SK-MEL-5 (cell line): Measurements from ENCODE around the gene C10orf67. TPM values are rescaled to one million over a fixed set of nuclear protein-coding genes. Genes with fewer than 3 reads are reported as not detected.

Experiments used
- DNase-seq: peaks from one replicate; pipeline ENCODE4 v3.0.0-alpha.2; 2016; ENCODE audit warnings: low read depth, low spot score
- in situ Hi-C: cut with HindIII; loops from 2 replicates; pipeline ENCODE4 v1.10.0; 2016; ENCODE audit warnings: low sequenced_read_pairs, high pct_unique_total_duplicates, low pct_unique_long_range_greater_than_20kb
- total RNA-seq: library from RNA; depleted of rRNA; stranded (reverse); fragments of >200 nt; shearing (Covaris generic); gene quantifications from 2 replicates; pipeline ENCODE4 v1.2.3, GENCODE V29; 2014

The C10orf67 gene
- total RNA-seq, 1 experiment from 2014 or later: not detected

- in situ Hi-C loops: no loop called here
- no peak for DNase-seq
These were observed 148.6 kb downstream of the C10orf67 start for GRCh38 chr10:23195846-23196600.

- DNase-seq: no peak
- in situ Hi-C loops: no loop called here
These were observed 149.4 kb downstream of the C10orf67 start for GRCh38 chr10:23194966-23195845.

GRCh38 chr10:23194471-23194965, 150.1 kb downstream of the C10orf67 start:
- DNase-seq: no peak
- in situ Hi-C loops: no loop called here

GRCh38 chr10:23193435-23194074, 151.0 kb downstream of the C10orf67 start:
- no peak for DNase-seq
- in situ Hi-C loops: no loop called here

- in situ Hi-C loops: no loop called here
- DNase-seq: no peak
These were observed 151.7 kb downstream of the C10orf67 start for GRCh38 chr10:23192712-23193434.

- in situ Hi-C loops: no loop called here
These were observed 152.6 kb downstream of the C10orf67 start, which contains the start of gene PTF1A for GRCh38 chr10:23191764-23192711. Gene PTF1A (plus strand): TSS chr10:23192312. CDS start chr10:23192531, 219 bp downstream.

GRCh38 chr10:23190872-23191763, 153.5 kb downstream of the C10orf67 start:
- DNase-seq: peak; percentile 1
- in situ Hi-C loops: no loop called here

More at GRCh38 chr10:23191764-23192711, 152.6 kb downstream of the C10orf67 start, which contains the start of gene PTF1A:
- no peak for DNase-seq

GRCh38 chr10:23189024-23189423, 155.6 kb downstream of the C10orf67 start:
- no peak for DNase-seq
- in situ Hi-C loops: no loop called here

GRCh38 chr10:23187155-23187554, 157.4 kb downstream of the C10orf67 start:
- DNase-seq: no peak
- in situ Hi-C loops: no loop called here

- in situ Hi-C loops: no loop called here
- no peak for DNase-seq
These were observed 157.9 kb downstream of the C10orf67 start for GRCh38 chr10:23186697-23187096.

GRCh38 chr10:23186178-23186577, 158.4 kb downstream of the C10orf67 start:
- in situ Hi-C loops: no loop called here
- DNase-seq: no peak

GRCh38 chr10:23174977-23175512, 169.6 kb downstream of the C10orf67 start:
- in situ Hi-C loops: no loop called here
- DNase-seq: no peak

GRCh38 chr10:23174074-23174976, 170.3 kb downstream of the C10orf67 start:
- in situ Hi-C loops: no loop called here
- no peak for DNase-seq
